Adrenal gland (tissue), 12 donors: ENCODE data around the gene CCL26. TPM values are rescaled to one million over a fixed set of nuclear protein-coding genes. Genes with fewer than 3 reads are reported as not detected.

Source experiments
- DNase-seq, 7 donors: peaks; one replicate each; pipeline ENCODE4 v3.0.0-alpha.2; 2019 to 2020
- H3K27ac ChIP-seq, 5 donors: fragments of 200-600 bp; sonication (generic) in 4 of 5; 1 replicate in 3 of 5; 2 replicates in 2 of 5; pipeline versions ENCODE4 v1.5.1 to v1.8.0; 2016 to 2020; ENCODE audit warnings: mild to moderate bottlenecking in 1 of 5
- H3K27me3 ChIP-seq: fragments of 200-600 bp; 2 replicates; pipeline ENCODE4 v1.8.0; 2021
- H3K36me3 ChIP-seq, 2 donors: fragments of 200-600 bp; replicated peaks in 1 of 2; 1 replicate in 1 of 2; 2 replicates in 1 of 2; pipeline versions ENCODE4 v1.5.1 to v1.8.0; 2018 to 2022
- H3K4me1 ChIP-seq, 2 donors: fragments of 200-600 bp; replicated peaks in 1 of 2; 1 replicate in 1 of 2; 2 replicates in 1 of 2; pipeline versions ENCODE4 v1.5.1 to v1.8.0; 2018 to 2021
- H3K4me3 ChIP-seq, 4 donors: fragments of 200-600 bp; sonication (generic) in 3 of 4; one replicate each; pipeline ENCODE4 v1.5.1; 2016 to 2018
- H3K9me3 ChIP-seq, 3 donors: fragments of 200-600 bp; sonication (generic) in 1 of 3; replicated peaks in 1 of 3; 1 replicate in 2 of 3; 2 replicates in 1 of 3; pipeline versions ENCODE4 v1.5.1 to v1.8.0; 2016 to 2021
- POLR2A ChIP-seq, 2 donors: fragments of 450-650 bp; IDR thresholded peaks; one replicate each; pipeline ENCODE4 v1.6.1; 2017; ENCODE audit warnings: antibody characterized with exemption in 2 of 2, mild to moderate bottlenecking in 2 of 2, moderate library complexity in 1 of 2
- WGBS, 4 donors: extraction: QIAGEN DNeasy Blood & Tissue Kit in 2 of 4; methylation state at CpG; one replicate each; pipeline versions ENCODE4 v1.1.5 to v1.1.7; 2013 to 2017; 5-methylcytosine and 5-hydroxymethylcytosine counted together
- intact Hi-C, 2 donors: fragments of 100-400 bp; cut with DNase I; formaldehyde crosslinking; loops; one replicate each; pipeline versions ENCODE4 v1.14.1 to v1.15.0; 2022 to 2023
- polyA plus RNA-seq, 3 donors: library from polyadenylated mRNA; stranded (reverse); fragments of 200-250 nt in 2 of 3; fragments of 350-450 nt in 1 of 3; fragmentation: Illumina TruSeq in 1 of 3; extraction: RNeasy Lipid Tissue Mini Kit (QIAGEN cat#74804) in 1 of 3; gene quantifications; one replicate each; pipeline ENCODE4 v1.2.3, GENCODE V29; 2013 to 2014
- total RNA-seq, 9 donors: library from RNA; depleted of rRNA in 4 of 9; stranded (reverse); fragments of >200 nt in 4 of 9; fragments of 120-200 nt in 1 of 9; fragmentation: NEBNext Ultra II Directional in 1 of 9; extraction: Animal tissue kit (Norgen Biotek cat#: 25700) in 1 of 9; gene quantifications; one replicate each; pipeline versions ENCODE4 v1.1.0 to v1.2.4, GENCODE V29; 2013 to 2023
- TF ChIP-seq, protein P1 (sequence below), 6 experiments: fragments of 450-650 bp in 4 of 6; fragments of 200-600 bp in 2 of 6; sonication (generic) in 1 of 6; IDR thresholded peaks; 1 replicate in 5 of 6; 2 replicates in 1 of 6; pipeline versions ENCODE4 v1.5.1 to v1.8.0; 2016 to 2021; ENCODE audit warnings: antibody characterized with exemption in 6 of 6, mild to moderate bottlenecking in 2 of 6, moderate library complexity in 1 of 6
- donor health status: healthy with polysubstance abuse.
- donor health status: Bipolar disorder and iron deficiency.
- donor health status: DM: yes; HTN: yes; CAD: no.
- donor health status: DM: no; HTN: no; CAD: no.
- donor health status: DM: no; HTN: no; CAD: no.
- donor health status: DM: yes; HTN: yes; CAD: no.

Gene CCL26
- total and polyA plus RNA-seq, 12 donors: 0.44 to 9.5 (median 1.4) TPM; not detected in 3

DNA sequence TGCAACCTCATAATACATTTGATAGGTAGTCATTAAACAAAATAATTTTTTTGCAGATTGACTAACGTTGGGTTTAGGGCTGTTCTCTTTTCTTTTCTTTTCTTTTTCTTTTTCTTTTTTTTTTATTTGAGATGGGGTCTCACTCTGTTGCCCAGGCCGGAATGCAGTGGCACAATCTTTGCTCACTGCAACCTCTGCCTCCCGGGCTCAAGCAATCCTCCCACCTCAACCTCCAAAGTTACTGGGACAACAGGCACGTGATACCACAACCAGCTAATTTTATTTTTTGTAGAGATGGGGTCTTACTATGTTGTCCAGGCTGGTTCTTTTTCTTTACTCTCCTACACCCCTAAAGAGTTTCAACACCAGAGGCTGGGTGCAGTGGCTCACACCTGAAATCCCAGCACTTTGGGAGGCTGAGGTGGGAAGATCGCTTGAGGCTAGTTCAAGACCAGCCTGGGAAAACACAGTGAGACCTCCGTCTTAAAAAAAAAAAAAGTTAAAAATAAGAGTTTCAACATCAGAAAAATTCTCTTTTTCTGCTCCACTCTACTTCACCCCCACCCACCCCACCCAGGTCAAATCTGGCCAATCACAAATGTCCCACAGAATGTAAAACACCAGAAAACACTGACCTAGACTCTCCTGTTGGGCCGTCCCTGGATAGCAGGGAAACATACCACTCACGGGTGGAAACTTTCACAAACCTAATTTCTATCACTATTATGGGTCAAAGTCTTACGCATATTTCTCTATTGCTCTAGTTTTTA lies 36.2 kb downstream of the CCL26 start:
- Histone ChIP-seq H3K9me3 (no peaks in the 10 kb centered on the region), H3K4me1 (peaks cover 3 to 14% of the 10 kb centered on the region in 2 donors), H3K27ac (no peak overlapping the region), H3K27me3 (no peaks in the 10 kb centered on the region), H3K36me3 (no peaks in the 10 kb centered on the region), H3K4me3 (no peak overlapping the region)
- WGBS, 4 donors: 89 to 95% (median 91%) methylated on average over 9 of the region's 9 CpGs
- intact Hi-C loops: no loop called here
- no peak for TF ChIP-seq POLR2A (IDR thresholded peaks at IDR 0.05)
- TF ChIP-seq, protein P1, sequence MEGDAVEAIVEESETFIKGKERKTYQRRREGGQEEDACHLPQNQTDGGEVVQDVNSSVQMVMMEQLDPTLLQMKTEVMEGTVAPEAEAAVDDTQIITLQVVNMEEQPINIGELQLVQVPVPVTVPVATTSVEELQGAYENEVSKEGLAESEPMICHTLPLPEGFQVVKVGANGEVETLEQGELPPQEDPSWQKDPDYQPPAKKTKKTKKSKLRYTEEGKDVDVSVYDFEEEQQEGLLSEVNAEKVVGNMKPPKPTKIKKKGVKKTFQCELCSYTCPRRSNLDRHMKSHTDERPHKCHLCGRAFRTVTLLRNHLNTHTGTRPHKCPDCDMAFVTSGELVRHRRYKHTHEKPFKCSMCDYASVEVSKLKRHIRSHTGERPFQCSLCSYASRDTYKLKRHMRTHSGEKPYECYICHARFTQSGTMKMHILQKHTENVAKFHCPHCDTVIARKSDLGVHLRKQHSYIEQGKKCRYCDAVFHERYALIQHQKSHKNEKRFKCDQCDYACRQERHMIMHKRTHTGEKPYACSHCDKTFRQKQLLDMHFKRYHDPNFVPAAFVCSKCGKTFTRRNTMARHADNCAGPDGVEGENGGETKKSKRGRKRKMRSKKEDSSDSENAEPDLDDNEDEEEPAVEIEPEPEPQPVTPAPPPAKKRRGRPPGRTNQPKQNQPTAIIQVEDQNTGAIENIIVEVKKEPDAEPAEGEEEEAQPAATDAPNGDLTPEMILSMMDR (IDR thresholded peaks at IDR 0.05): no peak
- no peak for DNase-seq

DNA sequence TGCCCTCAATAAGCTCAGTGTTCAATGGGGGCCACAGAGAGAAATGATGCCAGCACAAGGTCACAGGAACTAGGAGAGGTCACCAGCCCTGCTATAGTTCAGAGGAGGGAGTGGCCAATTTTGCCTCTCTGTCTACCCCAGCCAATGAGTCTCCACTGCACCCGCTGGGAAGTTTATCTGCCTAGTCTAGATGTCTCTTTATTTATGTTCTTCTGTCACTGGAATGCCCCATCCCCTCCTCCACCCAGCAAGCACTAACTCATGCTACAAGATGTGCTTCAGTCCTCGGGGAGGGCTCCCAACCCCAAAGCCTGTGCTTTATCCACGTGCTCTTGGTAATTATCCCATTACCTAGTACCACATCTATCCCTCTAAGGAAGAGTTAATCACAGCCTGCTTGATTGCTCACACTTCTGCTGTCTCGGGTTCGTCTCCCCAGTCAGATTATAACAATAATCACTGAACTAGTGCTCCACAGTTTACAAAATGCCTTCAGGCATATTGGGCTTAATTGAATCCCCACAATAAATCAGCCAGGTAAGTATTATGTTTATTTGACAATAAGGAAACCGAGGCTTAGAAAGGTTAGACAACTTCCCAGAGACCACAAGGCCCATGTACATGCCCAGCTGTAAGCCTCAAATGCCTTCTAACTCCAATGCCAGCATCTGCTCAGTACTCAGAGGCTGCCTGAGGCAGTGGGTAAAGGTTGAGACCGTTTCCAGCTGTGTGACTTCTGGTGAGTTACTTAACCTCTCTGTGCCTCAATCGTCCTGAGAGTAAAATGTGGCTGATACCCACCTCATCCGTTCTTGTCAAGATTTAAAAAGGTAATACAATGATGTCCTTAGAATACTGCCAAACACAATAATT lies 37.2 kb downstream of the CCL26 start:
- H3K27me3 ChIP-seq: no peaks in the 10 kb centered on the region
- H3K36me3 ChIP-seq: no peaks in the 10 kb centered on the region
- no peaks in the 10 kb centered on the region for H3K9me3 ChIP-seq
- TF ChIP-seq POLR2A (IDR thresholded peaks at IDR 0.05): no peak
- TF ChIP-seq, protein P1 (IDR thresholded peaks at IDR 0.05): no peak
- peaks cover 3 to 11% of the 10 kb centered on the region in 2 donors for H3K4me1 ChIP-seq
- no peak for DNase-seq
- 76 to 83% (median 80%) methylated on average over 9 of the region's 9 CpGs for WGBS, 4 donors
- H3K27ac ChIP-seq: no peak overlapping the region
- no peak overlapping the region for H3K4me3 ChIP-seq
- intact Hi-C loops: no loop called here

DNA sequence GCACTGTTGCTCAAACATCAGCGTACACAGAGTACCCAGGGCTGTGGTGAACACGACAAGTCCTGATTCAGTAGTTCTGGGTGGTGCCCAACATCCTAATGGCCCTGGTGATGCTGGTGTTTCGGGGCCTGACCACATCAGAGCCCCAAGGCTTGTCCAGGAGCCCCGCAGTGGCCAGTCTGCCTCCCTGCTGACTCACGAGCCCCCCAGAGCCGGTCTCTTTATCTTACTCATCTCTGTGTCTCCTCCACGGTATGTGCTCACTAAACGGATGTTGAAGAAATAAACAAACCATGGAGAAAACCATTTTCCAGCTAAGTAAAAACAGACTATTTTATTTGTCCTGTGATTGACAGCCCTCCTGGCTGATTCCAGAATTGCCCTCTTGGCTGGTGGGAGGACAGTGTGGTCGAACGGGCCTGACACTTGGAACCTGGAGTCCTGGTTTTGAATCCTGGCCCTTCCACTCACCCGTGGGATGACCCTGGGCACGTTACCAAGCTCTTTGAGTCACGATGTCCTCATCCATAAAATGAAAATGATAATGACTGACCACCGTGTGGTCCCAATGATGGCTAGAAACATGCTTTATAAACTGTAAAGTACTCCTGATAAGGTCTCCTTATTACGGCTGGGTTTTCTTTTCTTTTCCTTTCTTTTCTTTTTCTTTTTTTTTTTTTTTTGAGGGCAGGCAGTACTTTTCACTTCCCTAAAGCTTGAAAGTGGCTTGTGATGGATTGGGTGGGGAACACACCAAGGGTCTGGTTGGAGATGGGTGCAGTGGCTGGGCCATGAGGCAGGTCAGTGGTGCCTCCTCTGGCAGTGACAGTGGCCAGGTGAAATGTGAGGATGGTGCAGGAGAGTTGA lies 39.0 kb downstream of the CCL26 start:
- no peaks in the 10 kb centered on the region for H3K36me3 ChIP-seq
- DNase-seq: peak in 5 of 7 donors; percentile 24 to 52 (median 50)
- WGBS, 4 donors: 51 to 63% (median 55%) methylated on average over 14 to 15 of the region's 15 CpGs
- peaks cover 3 to 7% of the 10 kb centered on the region in 2 donors for H3K4me1 ChIP-seq
- peak overlapping the region in 1 of 5 donors; percentile 37 for H3K27ac ChIP-seq
- H3K9me3 ChIP-seq: no peaks in the 10 kb centered on the region
- H3K4me3 ChIP-seq: no peak overlapping the region
- intact Hi-C loops: no loop called here
- H3K27me3 ChIP-seq: no peaks in the 10 kb centered on the region
- no peak for TF ChIP-seq POLR2A (IDR thresholded peaks at IDR 0.05)
- TF ChIP-seq, protein P1 (IDR thresholded peaks at IDR 0.05): no peak
